ENCODE data around the gene C19orf33.

GRCh38 chr19:38285567-38285966, 18.5 kb upstream of the C19orf33 start:
- TF ChIP-seq CTCF (IDR thresholded peaks at IDR 0.05 in 8 of 11, conservative IDR thresholded peaks at IDR 0.05 in 3 of 11) (no peak), POLR2AphosphoS5 (IDR thresholded peaks at IDR 0.05) (no peak), POLR2A (IDR thresholded peaks at IDR 0.05) (no peak)

All from spleen (tissue), 7 donors.